HL-60 (cell line): ENCODE results near the gene HSPA14.

Source experiments
- CTCF ChIP-seq: IDR thresholded peaks from one replicate; pipeline ENCODE4 v1.5.1; 2011; ENCODE audit warnings: low read length, control low read depth, inconsistent platforms; ENCODE audit not compliant: insufficient read depth
- POLR2AphosphoS5 ChIP-seq: IDR thresholded peaks from 2 replicates; pipeline ENCODE4 v1.6.1; 2012; ENCODE audit warnings: low read depth
- REST ChIP-seq: IDR thresholded peaks from 2 replicates; pipeline ENCODE4 v1.6.1; 2012; ENCODE audit warnings: low read depth; ENCODE audit not compliant: insufficient replicate concordance

GRCh38 chr10:14859775-14860174 lies 21.7 kb downstream of the HSPA14 start:
- TF ChIP-seq POLR2AphosphoS5 (no peak), CTCF (no peak), REST (no peak)
